Measurements from ENCODE around the gene TBX6. TPM values are rescaled to one million over a fixed set of nuclear protein-coding genes. Genes with fewer than 3 reads are reported as not detected.

Gene TBX6
- total RNA-seq, 2 donors from 2014 or later: 0.85 to 1.6 TPM

DNA sequence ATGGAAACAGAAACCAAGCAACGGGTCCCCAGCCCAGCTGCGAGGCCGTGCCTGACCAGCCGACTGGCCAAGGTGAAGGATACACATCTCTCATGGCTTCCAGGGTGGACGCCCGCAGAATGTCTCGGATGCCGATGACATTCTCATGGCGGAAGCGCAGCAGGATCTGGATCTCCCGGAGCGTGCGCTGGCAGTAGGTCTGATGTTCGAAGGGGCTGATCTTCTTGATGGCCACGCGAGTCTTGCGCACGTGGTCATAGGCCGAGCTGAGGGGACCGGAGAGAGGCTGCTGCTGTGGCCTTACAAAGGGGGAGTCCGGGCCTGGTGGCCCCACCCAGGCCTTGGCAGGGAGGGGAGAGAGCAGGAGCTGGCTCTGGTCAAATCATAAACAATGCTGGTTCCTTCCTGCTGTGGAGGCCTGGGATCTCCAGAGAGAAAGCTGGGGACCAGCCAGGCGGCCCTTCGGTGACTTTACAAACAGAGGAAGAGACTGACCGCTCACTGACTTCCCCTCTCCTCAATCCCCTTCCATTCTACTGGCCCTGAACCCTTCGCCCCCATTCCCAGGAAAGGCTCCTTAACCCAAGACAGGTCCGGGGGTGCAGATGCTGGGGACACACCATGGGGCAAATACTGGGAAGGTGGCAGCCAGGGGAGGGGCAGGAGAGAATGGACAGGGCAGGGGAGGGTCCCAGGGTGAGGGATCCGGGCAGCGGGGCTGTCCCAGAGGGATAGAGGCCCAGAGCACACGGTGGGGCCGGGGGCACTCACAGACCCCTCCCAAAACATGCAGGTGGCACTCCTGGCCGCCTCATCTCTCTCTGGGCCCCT is 30.2 kb upstream of the TBX6 start:
- peak; percentile 73 for DNase-seq
- Histone ChIP-seq H3K4me1 (peaks cover 16% of the 10 kb centered on the region), H3K4me3 (peak overlapping the region; percentile 90), H3K9ac (ENCODE audit: low read depth in 2 of 2, low read length in 2 of 2) (peak overlapping the region; percentile 99), H3K27ac (peak overlapping the region; percentile 98), H3K9me3 (no peaks in the 10 kb centered on the region), H3K36me3 (peaks cover 7% of the 10 kb centered on the region), H3K27me3 (no peaks in the 10 kb centered on the region)
- intact Hi-C loops (cut with DNase I): no loop called here
- TF ChIP-seq, protein P1, sequence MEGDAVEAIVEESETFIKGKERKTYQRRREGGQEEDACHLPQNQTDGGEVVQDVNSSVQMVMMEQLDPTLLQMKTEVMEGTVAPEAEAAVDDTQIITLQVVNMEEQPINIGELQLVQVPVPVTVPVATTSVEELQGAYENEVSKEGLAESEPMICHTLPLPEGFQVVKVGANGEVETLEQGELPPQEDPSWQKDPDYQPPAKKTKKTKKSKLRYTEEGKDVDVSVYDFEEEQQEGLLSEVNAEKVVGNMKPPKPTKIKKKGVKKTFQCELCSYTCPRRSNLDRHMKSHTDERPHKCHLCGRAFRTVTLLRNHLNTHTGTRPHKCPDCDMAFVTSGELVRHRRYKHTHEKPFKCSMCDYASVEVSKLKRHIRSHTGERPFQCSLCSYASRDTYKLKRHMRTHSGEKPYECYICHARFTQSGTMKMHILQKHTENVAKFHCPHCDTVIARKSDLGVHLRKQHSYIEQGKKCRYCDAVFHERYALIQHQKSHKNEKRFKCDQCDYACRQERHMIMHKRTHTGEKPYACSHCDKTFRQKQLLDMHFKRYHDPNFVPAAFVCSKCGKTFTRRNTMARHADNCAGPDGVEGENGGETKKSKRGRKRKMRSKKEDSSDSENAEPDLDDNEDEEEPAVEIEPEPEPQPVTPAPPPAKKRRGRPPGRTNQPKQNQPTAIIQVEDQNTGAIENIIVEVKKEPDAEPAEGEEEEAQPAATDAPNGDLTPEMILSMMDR (IDR thresholded peaks at IDR 0.05): no peak

DNA sequence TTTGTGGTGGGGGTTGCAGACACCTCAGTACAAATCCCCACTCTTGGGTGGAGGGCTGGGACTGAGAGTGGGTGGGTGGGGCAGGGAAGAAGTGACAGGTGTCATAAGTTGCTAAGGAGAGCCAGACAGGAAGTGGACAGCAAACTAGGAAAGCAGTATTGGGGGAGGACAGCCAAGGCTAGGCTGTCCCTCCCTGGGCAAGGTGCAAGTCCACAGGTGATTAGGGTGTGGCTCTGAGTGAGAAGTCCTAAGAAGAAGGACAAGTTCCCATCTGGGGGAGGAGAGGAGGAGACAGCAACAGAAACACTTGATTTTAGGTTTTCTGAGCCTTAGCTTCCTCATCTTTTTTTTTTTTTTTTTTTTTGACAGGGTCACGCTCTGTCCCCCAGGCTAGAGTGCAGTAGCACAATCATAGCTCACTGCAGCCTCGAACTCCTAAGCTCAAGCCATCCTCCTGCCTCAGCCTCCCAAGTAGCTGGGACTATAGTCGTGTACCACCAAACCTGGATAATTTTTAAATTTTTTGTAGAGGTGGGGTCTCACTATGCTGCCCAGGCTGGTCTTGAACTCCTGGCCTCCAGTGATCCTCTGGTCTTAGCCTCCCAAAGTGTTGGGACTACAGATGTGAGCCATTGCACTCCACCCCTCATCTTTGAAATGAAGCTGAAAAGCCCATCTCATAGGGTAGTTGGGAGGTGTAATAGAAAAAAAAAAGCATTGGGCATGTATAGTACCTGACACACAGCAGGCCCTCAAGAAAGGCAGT is 28.8 kb upstream of the TBX6 start:
- Histone ChIP-seq H3K27ac (peak overlapping the region; percentile 98), H3K4me3 (no peak overlapping the region)

DNA sequence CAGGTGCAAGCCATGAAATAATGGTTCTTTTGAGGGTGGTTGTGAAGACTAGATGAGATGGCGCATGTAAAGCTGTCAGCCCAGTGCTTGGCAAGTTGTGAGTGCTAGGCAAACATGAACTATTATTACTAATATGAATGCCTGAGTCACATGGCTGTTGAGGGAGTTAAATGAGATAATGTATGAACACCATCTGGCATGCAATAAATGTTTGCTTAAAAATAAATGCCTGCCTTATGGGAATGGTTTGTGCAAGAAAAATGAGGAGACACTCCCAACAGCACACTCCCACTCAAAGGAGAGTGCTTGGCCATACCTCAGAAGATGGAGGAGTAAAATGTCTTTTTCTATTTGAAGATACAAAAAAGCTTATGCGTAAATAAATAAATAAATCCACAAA is 27.7 kb upstream of the TBX6 start:
- H3K27ac ChIP-seq: peak overlapping the region; percentile 98
- intact Hi-C loops (cut with DNase I): no loop called here
- H3K36me3 ChIP-seq: peaks cover 7% of the 10 kb centered on the region
- no peak overlapping the region for H3K9ac ChIP-seq (ENCODE audit: low read depth in 2 of 2, low read length in 2 of 2)
- H3K9me3 ChIP-seq: no peaks in the 10 kb centered on the region
- TF ChIP-seq, protein P1 (IDR thresholded peaks at IDR 0.05): no peak
- DNase-seq: no peak
- H3K4me3 ChIP-seq: no peak overlapping the region
- no peaks in the 10 kb centered on the region for H3K27me3 ChIP-seq
- peaks cover 27% of the 10 kb centered on the region for H3K4me1 ChIP-seq

More for the DNA sequence above, 28.8 kb upstream of the TBX6 start:
- Histone ChIP-seq H3K4me1 (peaks cover 21% of the 10 kb centered on the region), H3K9ac (ENCODE audit: low read depth in 2 of 2, low read length in 2 of 2) (peak overlapping the region; percentile 3 to 99), H3K36me3 (peaks cover 7% of the 10 kb centered on the region), H3K27me3 (no peaks in the 10 kb centered on the region), H3K9me3 (no peaks in the 10 kb centered on the region)
- TF ChIP-seq, protein P1 (IDR thresholded peaks at IDR 0.05): no peak
- intact Hi-C loops (cut with DNase I): no loop called here
- peak; percentile 88 for DNase-seq

DNA sequence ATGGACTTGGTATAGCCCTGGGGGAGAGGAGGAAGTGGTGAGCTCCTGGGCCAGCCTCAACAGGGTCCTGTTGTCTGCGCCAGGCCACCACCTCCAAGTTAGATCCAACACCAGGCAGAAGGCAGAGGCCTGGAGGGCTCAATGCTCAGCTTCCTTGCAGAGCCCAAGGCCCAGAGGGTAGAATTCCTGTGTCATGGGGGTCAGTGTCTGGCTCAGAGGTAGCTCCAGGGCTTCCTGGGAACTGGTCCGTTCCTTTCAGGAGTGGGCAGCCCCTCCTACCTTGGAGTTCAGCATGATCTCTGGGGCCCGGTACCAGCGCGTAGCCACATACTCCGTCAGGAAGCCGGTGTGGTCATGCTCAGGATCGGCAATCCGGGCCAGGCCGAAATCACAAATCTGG is 26.0 kb upstream of the TBX6 start:
- Histone ChIP-seq H3K27me3 (no peaks in the 10 kb centered on the region), H3K9me3 (no peaks in the 10 kb centered on the region), H3K27ac (no peak overlapping the region), H3K4me1 (peaks cover 38% of the 10 kb centered on the region), H3K9ac (ENCODE audit: low read depth in 2 of 2, low read length in 2 of 2) (peak overlapping the region in 1 of 2 donors; percentile 29), H3K36me3 (peaks cover 7% of the 10 kb centered on the region), H3K4me3 (no peak overlapping the region)
- intact Hi-C loops (cut with DNase I): no loop called here
- DNase-seq: no peak
- TF ChIP-seq, protein P1 (IDR thresholded peaks at IDR 0.05): no peak

DNA sequence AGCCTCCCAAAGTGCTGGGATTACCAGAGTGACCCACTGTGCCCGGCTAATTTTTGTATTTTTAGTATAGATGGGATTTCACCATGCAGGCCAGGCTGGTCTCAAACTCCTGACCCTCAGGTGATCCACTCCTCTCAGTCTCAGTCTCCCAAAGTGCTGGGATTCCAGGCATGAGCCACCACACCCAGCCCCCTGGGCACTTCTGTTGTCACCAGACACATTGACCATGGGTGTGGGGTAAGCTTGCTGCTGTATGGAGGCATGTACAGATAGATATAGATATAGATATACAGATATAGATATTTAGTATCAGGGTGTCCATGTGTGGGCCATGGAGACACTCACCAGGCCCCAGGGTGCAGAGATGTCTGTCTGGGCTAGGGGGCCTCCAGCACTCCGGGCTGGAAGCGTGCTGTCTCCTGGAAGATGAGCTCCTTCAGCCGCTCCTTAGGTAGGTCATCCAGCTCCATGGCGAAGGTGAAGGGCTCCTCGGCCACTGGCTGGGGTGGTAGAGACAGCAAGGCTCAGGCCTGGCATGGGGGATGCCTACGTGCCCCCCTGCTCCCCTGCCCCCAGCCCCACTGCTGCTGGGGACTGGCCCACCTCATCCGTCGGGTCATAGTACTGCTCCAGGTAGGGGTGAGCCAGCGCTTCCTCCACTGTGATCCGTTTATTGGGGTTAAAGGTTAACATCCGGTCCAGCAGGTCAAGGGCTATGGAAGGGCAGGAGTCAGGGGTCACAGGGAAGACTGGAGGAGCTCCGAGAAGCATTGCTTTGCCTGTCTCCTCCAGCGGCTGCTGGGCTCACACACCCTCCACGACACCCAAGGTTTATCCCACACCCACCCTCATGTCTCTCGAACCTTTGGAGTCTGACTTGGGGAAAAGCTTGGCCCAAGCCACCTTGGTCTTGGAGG is 24.8 kb upstream of the TBX6 start:
- Histone ChIP-seq H3K27ac (peak overlapping the region; percentile 79), H3K9ac (ENCODE audit: low read depth in 2 of 2, low read length in 2 of 2) (peak overlapping the region in 1 of 2 donors; percentile 65), H3K4me1 (peaks cover 33% of the 10 kb centered on the region), H3K9me3 (no peaks in the 10 kb centered on the region), H3K36me3 (peaks cover 7% of the 10 kb centered on the region), H3K4me3 (no peak overlapping the region), H3K27me3 (no peaks in the 10 kb centered on the region)
- no peak for DNase-seq
- TF ChIP-seq, protein P1 (IDR thresholded peaks at IDR 0.05): no peak
- intact Hi-C loops (cut with DNase I): no loop called here
